ENCODE measurements around the gene OPHN1. TPM values are rescaled to one million over a fixed set of nuclear protein-coding genes. Genes with fewer than 3 reads are reported as not detected.

OPHN1 gene
- total RNA-seq, 2 experiments from 2014 or later, result not detected

GRCh38 chrX:68139791-68140190, 293.5 kb downstream of the OPHN1 start:
- Histone ChIP-seq H3K4me1 (ENCODE audit: insufficient read depth, low read length) (no peaks in the 10 kb centered on the region), H3K4me3 (ENCODE audit: low read length) (no peak overlapping the region), H3K27me3 (ENCODE audit: control insufficient read depth in 1 of 2, insufficient read depth in 2 of 2, low read length in 2 of 2) (no peaks in the 10 kb centered on the region), H3K27ac (ENCODE audit: low read depth in 1 of 2, low read length in 2 of 2) (no peak overlapping the region), H3K36me3 (ENCODE audit: insufficient read depth, low read length) (no peaks in the 10 kb centered on the region), H3K9me3 (ENCODE audit: control insufficient read depth in 1 of 2, insufficient read depth in 1 of 2, low read length in 2 of 2) (no peaks in the 10 kb centered on the region)
- Mint-ChIP-seq H3K27ac (no peak overlapping the region), H3K4me3 (no peak overlapping the region), H3K36me3 (ENCODE audit: low read depth) (no peaks in the 10 kb centered on the region), H3K4me1 (ENCODE audit: low read depth) (no peaks in the 10 kb centered on the region), H3K9me3 (no peaks in the 10 kb centered on the region), H3K27me3 (no peaks in the 10 kb centered on the region)
- no peak for DNase-seq
- no peak for TF ChIP-seq CTCF (IDR thresholded peaks at IDR 0.05)
- ChIA-PET POLR2A (no interaction called here), CTCF (no interaction called here)
- intact Hi-C loops (cut with DNase I, micrococcal nuclease), result no loop called here
- no peak for ATAC-seq (ENCODE audit: poor library complexity)

- Histone ChIP-seq H3K9me3 (ENCODE audit: control insufficient read depth in 1 of 2, insufficient read depth in 1 of 2, low read length in 2 of 2) (peaks cover 0 to 3% of the 10 kb centered on the region in 2 experiments), H3K27ac (ENCODE audit: low read depth in 1 of 2, low read length in 2 of 2) (no peak overlapping the region), H3K27me3 (ENCODE audit: control insufficient read depth in 1 of 2, insufficient read depth in 2 of 2, low read length in 2 of 2) (no peaks in the 10 kb centered on the region), H3K4me1 (ENCODE audit: insufficient read depth, low read length) (no peaks in the 10 kb centered on the region), H3K36me3 (ENCODE audit: insufficient read depth, low read length) (no peaks in the 10 kb centered on the region), H3K4me3 (ENCODE audit: low read length) (no peak overlapping the region)
- DNase-seq, result no peak
- no peak for ATAC-seq (ENCODE audit: poor library complexity)
- Mint-ChIP-seq H3K36me3 (ENCODE audit: low read depth) (no peaks in the 10 kb centered on the region), H3K4me1 (ENCODE audit: low read depth) (no peaks in the 10 kb centered on the region), H3K4me3 (no peak overlapping the region), H3K27ac (no peak overlapping the region), H3K9me3 (peaks cover 3% of the 10 kb centered on the region), H3K27me3 (no peaks in the 10 kb centered on the region)
- TF ChIP-seq CTCF (IDR thresholded peaks at IDR 0.05), result no peak
- ChIA-PET CTCF (no interaction called here), POLR2A (no interaction called here)
- intact Hi-C loops (cut with DNase I, micrococcal nuclease), result no loop called here
Observed at GRCh38 chrX:68133181-68133580, 300.1 kb downstream of the OPHN1 start.

- Histone ChIP-seq H3K9me3 (ENCODE audit: control insufficient read depth in 1 of 2, insufficient read depth in 1 of 2, low read length in 2 of 2) (peaks cover 0 to 3% of the 10 kb centered on the region in 2 experiments), H3K4me1 (ENCODE audit: insufficient read depth, low read length) (no peaks in the 10 kb centered on the region), H3K27me3 (ENCODE audit: control insufficient read depth in 1 of 2, insufficient read depth in 2 of 2, low read length in 2 of 2) (no peaks in the 10 kb centered on the region), H3K27ac (ENCODE audit: low read depth in 1 of 2, low read length in 2 of 2) (no peak overlapping the region), H3K4me3 (ENCODE audit: low read length) (no peak overlapping the region), H3K36me3 (ENCODE audit: insufficient read depth, low read length) (no peaks in the 10 kb centered on the region)
- H3K27ac Mint-ChIP-seq, result no peak overlapping the region
- no peak for TF ChIP-seq CTCF (IDR thresholded peaks at IDR 0.05)
- H3K4me1 Mint-ChIP-seq (ENCODE audit: low read depth), result no peaks in the 10 kb centered on the region
- ATAC-seq (ENCODE audit: poor library complexity) (no peak), DNase-seq (no peak)
- intact Hi-C loops (cut with DNase I, micrococcal nuclease), result no loop called here
- no peak overlapping the region for H3K4me3 Mint-ChIP-seq
- H3K9me3 Mint-ChIP-seq, result peaks cover 3% of the 10 kb centered on the region
- CTCF ChIA-PET, result no interaction called here
- POLR2A ChIA-PET, result no interaction called here
- H3K27me3 Mint-ChIP-seq, result no peaks in the 10 kb centered on the region
- no peaks in the 10 kb centered on the region for H3K36me3 Mint-ChIP-seq (ENCODE audit: low read depth)
Observed at GRCh38 chrX:68132749-68133148, 300.5 kb downstream of the OPHN1 start.
